Measurements from ENCODE around the gene EIF4E3. TPM values are rescaled to one million over a fixed set of nuclear protein-coding genes. Genes with fewer than 3 reads are reported as not detected.

Gene EIF4E3
- total RNA-seq, 1 donor from 2014 or later = 18.2 TPM

- H3K27ac ChIP-seq = no peak overlapping the region
- TF ChIP-seq, protein P1, sequence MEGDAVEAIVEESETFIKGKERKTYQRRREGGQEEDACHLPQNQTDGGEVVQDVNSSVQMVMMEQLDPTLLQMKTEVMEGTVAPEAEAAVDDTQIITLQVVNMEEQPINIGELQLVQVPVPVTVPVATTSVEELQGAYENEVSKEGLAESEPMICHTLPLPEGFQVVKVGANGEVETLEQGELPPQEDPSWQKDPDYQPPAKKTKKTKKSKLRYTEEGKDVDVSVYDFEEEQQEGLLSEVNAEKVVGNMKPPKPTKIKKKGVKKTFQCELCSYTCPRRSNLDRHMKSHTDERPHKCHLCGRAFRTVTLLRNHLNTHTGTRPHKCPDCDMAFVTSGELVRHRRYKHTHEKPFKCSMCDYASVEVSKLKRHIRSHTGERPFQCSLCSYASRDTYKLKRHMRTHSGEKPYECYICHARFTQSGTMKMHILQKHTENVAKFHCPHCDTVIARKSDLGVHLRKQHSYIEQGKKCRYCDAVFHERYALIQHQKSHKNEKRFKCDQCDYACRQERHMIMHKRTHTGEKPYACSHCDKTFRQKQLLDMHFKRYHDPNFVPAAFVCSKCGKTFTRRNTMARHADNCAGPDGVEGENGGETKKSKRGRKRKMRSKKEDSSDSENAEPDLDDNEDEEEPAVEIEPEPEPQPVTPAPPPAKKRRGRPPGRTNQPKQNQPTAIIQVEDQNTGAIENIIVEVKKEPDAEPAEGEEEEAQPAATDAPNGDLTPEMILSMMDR (IDR thresholded peaks at IDR 0.05) = no peak
- no peak for TF ChIP-seq EZH2phosphoT487 (IDR thresholded peaks at IDR 0.05)
- TF ChIP-seq EZH2 (IDR thresholded peaks at IDR 0.05) = no peak
- Mint-ChIP-seq H3K4me3 (no peak overlapping the region), H3K36me3 (no peaks in the 10 kb centered on the region), H3K4me1 (peaks cover 18% of the 10 kb centered on the region), H3K9me3 (no peaks in the 10 kb centered on the region), H3K27me3 (ENCODE audit: insufficient read depth, low read depth) (no peaks in the 10 kb centered on the region), H3K27ac (no peak overlapping the region)
- H3K79me2 ChIP-seq (ENCODE audit: low read depth) = no peaks in the 10 kb centered on the region
- H3K36me3 ChIP-seq = no peaks in the 10 kb centered on the region
- H3K9ac ChIP-seq = no peak overlapping the region
- H3K9me3 ChIP-seq (ENCODE audit: low read depth) = no peaks in the 10 kb centered on the region
- H3K4me1 ChIP-seq = peaks cover 19% of the 10 kb centered on the region
- no peaks in the 10 kb centered on the region for H4K20me1 ChIP-seq (ENCODE audit: low read depth)
- H3F3A ChIP-seq (ENCODE audit: low read depth) = peaks cover 5% of the 10 kb centered on the region
- no peak overlapping the region for H3K4me2 ChIP-seq
- no peaks in the 10 kb centered on the region for H3K27me3 ChIP-seq
- no peak overlapping the region for H3K4me3 ChIP-seq
- no peak for DNase-seq (ENCODE audit: low spot score)
- H2AFZ ChIP-seq (replicated peaks) = no peak overlapping the region
Observed at GRCh38 chr3:71676931-71677330, 48.3 kb downstream of the EIF4E3 start.

DNA sequence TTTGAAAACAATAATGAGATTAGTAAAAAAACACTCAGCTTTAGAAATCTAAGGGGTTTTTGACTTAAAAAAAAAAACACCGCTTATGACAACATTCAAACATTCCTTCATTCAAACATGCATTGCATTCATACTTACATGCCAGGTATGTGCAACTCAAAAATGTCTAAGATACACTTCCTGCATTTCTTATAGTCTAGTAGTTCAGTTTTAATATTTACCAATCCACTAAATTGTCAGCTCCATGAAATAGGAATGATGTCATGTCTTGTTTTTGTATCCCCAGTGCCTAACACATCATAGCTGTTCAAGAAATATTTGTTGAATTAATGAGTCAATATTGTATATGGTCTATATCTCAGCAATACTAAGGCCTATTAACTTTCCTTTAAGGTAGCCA lies 51.7 kb downstream of the EIF4E3 start:
- Histone ChIP-seq H3K4me1 (peaks cover 21% of the 10 kb centered on the region), H2AFZ (replicated peaks) (no peak overlapping the region), H3K27ac (no peak overlapping the region), H3K79me2 (ENCODE audit: low read depth) (no peaks in the 10 kb centered on the region), H3K27me3 (no peaks in the 10 kb centered on the region), H3K4me2 (no peak overlapping the region), H3K36me3 (no peaks in the 10 kb centered on the region), H3K9me3 (ENCODE audit: low read depth) (no peaks in the 10 kb centered on the region), H3K9ac (no peak overlapping the region), H3F3A (ENCODE audit: low read depth) (no peaks in the 10 kb centered on the region), H4K20me1 (ENCODE audit: low read depth) (no peaks in the 10 kb centered on the region), H3K4me3 (no peak overlapping the region)
- H3K36me3 Mint-ChIP-seq = no peaks in the 10 kb centered on the region
- peaks cover under 1% of the 10 kb centered on the region for H3K27me3 Mint-ChIP-seq (ENCODE audit: insufficient read depth, low read depth)
- H3K4me3 Mint-ChIP-seq = no peak overlapping the region
- no peak for DNase-seq (ENCODE audit: low spot score)
- peaks cover under 1% of the 10 kb centered on the region for H3K9me3 Mint-ChIP-seq
- peaks cover 33% of the 10 kb centered on the region for H3K4me1 Mint-ChIP-seq
- TF ChIP-seq EZH2phosphoT487 (IDR thresholded peaks at IDR 0.05) (no peak), EZH2 (IDR thresholded peaks at IDR 0.05) (no peak)
- TF ChIP-seq, protein P1 (IDR thresholded peaks at IDR 0.05) = no peak
- H3K27ac Mint-ChIP-seq = no peak overlapping the region

- Histone ChIP-seq H3K4me1 (peaks cover 20% of the 10 kb centered on the region), H3K27ac (no peak overlapping the region), H3K79me2 (ENCODE audit: low read depth) (no peaks in the 10 kb centered on the region), H3K36me3 (no peaks in the 10 kb centered on the region), H3K9ac (no peak overlapping the region), H3K9me3 (ENCODE audit: low read depth) (no peaks in the 10 kb centered on the region), H2AFZ (replicated peaks) (no peak overlapping the region), H3K4me3 (no peak overlapping the region), H4K20me1 (ENCODE audit: low read depth) (no peaks in the 10 kb centered on the region), H3K27me3 (no peaks in the 10 kb centered on the region), H3K4me2 (peak overlapping the region; percentile 1), H3F3A (ENCODE audit: low read depth) (no peaks in the 10 kb centered on the region)
- TF ChIP-seq, protein P1 (IDR thresholded peaks at IDR 0.05) = no peak
- no peak for TF ChIP-seq EZH2phosphoT487 (IDR thresholded peaks at IDR 0.05)
- no peak for TF ChIP-seq EZH2 (IDR thresholded peaks at IDR 0.05)
- Mint-ChIP-seq H3K4me3 (no peak overlapping the region), H3K27me3 (ENCODE audit: insufficient read depth, low read depth) (peaks cover 3% of the 10 kb centered on the region), H3K9me3 (peaks cover 2% of the 10 kb centered on the region), H3K27ac (no peak overlapping the region), H3K36me3 (no peaks in the 10 kb centered on the region), H3K4me1 (peaks cover 31% of the 10 kb centered on the region)
- DNase-seq (ENCODE audit: low spot score) = no peak
Observed at GRCh38 chr3:71672807-71673206, 52.4 kb downstream of the EIF4E3 start.
